Right ventricle myocardium inferior (tissue), 1 donor: ENCODE results near the gene RUBCN. TPM values are rescaled to one million over a fixed set of nuclear protein-coding genes. Genes with fewer than 3 reads are reported as not detected.
A peak's percentile ranks its signal among the peaks of the same experiment; 100 is the strongest.
"Not testable (repeated sequence)": the region's sequence is repeated elsewhere in the genome, so short reads cannot be mapped to it uniquely, and the experiment has no call there.

Experiments used
- ATAC-seq: fragments of 200-7000 bp; cut with Tn5 transposase; one replicate; pipeline ENCODE4 v1.9.1; 2020; ENCODE audit warnings: mild to moderate bottlenecking, moderate library complexity
- DNase-seq: peaks from one replicate; pipeline ENCODE4 v3.0.0; 2021; ENCODE audit errors: missing footprints
- intact Hi-C: fragments of 100-400 bp; cut with DNase I; formaldehyde crosslinking; loops from one replicate; pipeline ENCODE4 v1.11.0; 2022
- total RNA-seq: library from RNA; stranded (reverse); fragmentation: NEBNext Ultra II Directional; extraction: Animal tissue kit (Norgen Biotek cat#: 25700); gene quantifications from one replicate; pipeline ENCODE4 v1.2.1, GENCODE V29; 2021
- donor health status: DM: no; HTN: yes; CAD: no; lungs with severe emphysema.

The RUBCN gene
- total RNA-seq, 1 donor from 2014 or later: 19.3 TPM

DNA sequence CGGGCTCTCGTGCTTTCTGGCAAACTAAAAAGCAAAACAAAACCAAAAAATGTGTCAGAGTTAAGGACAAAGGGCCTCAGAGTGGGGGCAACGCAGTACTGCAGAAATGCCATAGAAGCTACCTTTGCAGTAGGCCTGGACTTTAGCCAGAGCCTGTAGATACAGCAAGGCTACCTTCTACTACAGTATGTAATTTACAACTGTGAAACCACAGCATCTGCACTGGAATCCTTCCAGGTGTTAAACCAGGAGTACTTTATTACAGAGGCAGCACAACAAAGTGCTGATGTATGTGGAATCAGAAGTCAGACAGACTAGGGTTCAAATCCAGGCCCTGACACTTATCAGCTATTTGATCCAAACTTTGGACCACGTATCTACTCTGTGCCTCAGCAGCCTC is 34.9 kb downstream of the RUBCN start:
- intact Hi-C loops: no loop called here

DNA sequence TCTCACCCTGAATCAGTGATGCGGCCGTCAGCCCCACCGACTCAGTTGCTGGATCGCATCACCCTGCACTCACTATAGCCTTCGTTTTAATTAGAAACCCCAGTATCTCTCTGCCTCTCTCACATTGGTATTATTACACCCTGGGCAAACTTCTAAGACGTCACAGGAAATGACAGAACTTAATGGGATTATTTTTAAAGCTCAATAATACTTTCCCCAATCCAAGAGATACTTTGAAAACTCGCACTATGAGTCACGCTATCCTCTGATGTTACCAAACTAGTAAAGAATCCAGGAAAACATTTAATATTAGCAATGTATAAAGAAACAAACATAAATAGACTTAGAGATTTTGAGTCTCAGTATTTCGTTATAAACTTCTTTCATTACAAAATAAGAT is 36.6 kb downstream of the RUBCN start:
- intact Hi-C loops: no loop called here
- DNase-seq (no peak), ATAC-seq (no peak)

More for the DNA sequence above, 34.9 kb downstream of the RUBCN start:
- no peak for ATAC-seq
- DNase-seq: no peak

DNA sequence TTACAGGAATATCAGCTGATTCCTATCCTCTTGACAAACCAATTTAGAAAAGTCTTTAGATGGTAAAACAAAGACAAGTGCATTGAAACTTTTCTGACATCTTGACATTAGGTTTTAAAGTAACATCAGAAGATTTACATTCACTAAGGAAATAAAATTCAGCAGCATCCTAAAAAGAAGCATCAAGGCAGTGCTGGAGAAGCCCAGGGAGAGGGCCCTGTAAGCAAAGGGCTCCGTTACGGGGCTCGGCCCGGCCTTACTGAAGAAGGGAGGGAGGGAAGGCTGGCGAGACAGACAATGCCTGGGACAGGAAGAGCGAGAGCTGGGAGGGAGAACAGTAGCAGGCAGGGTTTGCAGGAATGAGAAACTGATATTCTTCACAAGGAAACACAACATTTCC is 39.3 kb downstream of the RUBCN start:
- no peak for ATAC-seq
- intact Hi-C loops: no loop called here
- no peak for DNase-seq

DNA sequence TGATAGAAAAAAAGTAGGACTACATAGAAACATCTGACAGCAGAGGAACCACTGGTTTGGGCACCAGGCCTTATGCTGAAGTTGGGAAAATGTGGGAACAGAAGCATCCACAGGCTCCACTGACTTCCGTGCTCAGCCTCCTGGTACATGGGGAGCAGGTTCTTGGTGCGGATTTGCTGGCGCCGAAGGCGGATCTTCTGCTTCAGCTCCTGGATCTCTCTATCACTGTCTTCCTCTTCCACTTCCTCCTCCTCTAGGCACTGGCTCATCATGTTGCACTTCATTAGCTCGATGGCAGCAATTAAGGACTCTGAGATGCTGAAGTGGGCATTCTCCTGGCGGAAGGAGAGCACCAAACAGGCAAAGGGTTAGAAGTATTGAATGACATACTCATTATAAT is 42.5 kb downstream of the RUBCN start:
- no peak for ATAC-seq
- DNase-seq: no peak
- intact Hi-C loops: no loop called here

DNA sequence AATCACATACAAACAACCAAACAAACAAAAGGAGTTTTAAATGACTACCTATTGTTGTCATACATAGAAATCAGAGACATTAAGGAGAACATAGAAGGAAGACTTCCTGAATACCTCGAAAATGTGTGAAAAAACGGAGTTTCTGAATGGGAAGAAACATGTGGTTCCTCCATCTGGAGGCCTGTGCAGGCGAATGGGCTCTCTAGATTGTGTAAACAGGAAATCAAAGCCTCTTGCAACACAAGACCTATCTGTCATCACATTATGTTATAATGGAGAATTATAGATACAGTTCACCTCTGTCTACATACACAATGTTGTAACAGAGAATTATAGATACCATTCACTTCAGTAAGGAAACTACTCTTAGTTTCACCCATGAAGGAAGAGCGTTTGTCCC is 44.1 kb downstream of the RUBCN start:
- DNase-seq: no peak
- ATAC-seq: peak; percentile 31
- intact Hi-C loops: no loop called here

DNA sequence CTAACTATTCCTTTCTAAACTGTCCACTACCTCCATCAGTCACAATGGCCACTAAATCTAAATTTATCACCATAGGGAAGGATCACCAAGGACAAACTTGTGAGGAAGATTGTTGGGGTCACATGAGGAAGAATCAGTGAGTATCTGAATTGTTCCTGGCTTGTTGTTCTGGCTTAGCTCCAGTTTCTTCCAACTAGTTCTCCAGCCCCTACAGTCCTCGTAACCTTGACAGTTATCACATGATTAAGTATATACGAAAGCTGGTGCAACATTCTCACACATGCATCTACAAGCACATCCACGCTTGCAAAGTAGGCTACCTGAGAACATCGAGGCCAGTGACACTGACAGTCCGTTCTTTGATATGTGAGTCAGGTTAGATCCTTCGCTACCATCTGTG is 46.0 kb downstream of the RUBCN start:
- DNase-seq (no peak), ATAC-seq (peak; percentile 52)
- intact Hi-C loops: no loop called here

DNA sequence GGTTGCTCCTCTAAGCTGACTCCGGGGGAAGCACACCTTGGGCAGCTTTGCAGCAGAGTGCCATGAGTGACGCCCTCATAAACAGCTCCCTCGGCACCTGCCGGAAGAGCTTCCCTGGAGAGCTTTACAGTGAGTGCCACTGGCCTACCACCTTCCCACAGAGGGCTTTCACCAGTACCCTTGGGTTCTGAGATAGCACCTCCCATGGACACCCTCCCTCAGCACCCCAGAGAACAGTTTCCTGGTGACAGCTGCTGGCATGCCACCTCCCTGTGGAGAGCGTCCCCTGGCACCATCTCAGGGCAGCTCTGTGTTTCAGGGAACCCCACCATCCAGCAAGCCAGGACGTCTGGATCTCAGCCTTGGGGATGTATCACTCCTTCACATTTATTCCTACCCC is 49.1 kb downstream of the RUBCN start:
- intact Hi-C loops: no loop called here
- DNase-seq (no peak), ATAC-seq (peak; percentile 26)

DNA sequence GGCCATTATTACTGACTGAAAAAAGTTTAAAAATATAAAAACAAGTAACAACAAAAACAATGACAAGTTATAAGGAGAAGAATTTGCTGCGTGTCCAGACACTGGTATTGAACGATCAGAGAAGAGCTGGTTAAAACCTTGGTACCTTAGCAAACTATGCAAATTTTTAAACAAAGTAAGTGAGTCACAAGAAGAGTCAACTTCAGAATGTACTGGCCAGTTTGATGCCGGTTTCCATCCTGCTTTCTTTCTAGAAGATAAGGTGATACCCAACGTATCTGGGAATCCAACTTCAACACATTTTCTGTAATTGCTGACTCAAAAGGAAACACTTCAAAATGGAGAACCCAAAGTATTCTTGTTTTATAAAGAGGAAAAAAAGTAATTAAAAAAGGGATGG is 49.8 kb downstream of the RUBCN start:
- ATAC-seq: no peak
- intact Hi-C loops: no loop called here

DNA sequence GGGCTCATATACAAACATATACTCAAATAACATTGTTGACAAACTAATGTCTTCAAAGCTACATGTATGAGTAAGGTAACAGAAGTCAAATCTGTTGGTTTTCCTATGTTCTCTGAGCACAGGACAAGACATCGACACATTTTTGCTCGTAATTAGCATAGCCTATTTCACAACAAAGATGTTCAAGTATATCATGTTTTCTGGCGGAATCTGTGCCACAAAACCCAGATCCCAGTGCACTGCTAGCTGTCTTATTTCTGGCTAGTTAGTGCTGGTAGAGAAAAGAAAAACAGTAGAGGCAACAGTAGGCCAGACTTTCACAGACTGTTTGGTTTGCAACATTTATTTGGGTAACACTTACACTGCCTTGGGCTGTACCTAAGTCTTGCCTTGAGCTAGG is 51.2 kb downstream of the RUBCN start:
- DNase-seq (no peak), ATAC-seq (no peak)
- intact Hi-C loops: no loop called here

More for the DNA sequence above, 49.8 kb downstream of the RUBCN start:
- no peak for DNase-seq

DNA sequence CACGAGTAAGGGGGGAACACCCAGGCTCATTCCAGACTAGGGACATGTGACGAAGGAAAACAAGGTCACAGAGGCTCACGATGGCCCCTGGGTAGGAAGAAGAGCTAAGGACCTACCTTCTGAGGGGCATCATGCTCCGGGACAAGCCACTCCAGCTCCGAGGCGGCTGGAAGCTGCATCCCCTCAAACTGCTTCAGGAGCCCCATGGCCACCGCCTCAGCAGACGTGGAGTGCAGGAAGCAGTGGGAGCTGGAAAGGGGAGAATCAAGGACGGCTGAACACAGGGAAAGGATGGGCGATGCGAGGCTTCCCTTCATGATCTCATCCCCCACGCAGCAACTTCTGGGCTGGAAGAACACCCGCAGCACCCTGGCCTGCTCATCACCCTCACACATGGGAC is 53.5 kb downstream of the RUBCN start:
- intact Hi-C loops: no loop called here
- ATAC-seq (no peak), DNase-seq (no peak)

DNA sequence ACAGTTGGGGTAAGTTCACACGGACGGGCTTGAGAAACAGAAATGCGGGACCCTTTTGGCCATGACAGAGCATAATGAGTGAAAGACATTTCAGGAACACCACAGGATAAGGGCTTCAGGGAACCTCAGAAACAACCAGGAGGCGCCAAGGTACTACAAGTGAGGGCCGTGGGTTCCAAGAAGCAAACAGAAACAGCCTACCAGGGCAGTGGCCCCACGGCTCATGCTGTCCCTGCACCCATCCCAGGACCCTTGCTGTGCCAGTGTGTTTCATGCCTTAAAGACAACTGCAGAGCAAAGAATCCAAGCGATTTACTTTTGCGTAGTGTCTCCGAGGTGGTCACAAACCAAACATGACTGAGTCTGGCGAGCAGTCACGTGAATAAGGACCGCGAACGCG is 54.0 kb downstream of the RUBCN start:
- no peak for ATAC-seq
- DNase-seq: no peak
- intact Hi-C loops: no loop called here

DNA sequence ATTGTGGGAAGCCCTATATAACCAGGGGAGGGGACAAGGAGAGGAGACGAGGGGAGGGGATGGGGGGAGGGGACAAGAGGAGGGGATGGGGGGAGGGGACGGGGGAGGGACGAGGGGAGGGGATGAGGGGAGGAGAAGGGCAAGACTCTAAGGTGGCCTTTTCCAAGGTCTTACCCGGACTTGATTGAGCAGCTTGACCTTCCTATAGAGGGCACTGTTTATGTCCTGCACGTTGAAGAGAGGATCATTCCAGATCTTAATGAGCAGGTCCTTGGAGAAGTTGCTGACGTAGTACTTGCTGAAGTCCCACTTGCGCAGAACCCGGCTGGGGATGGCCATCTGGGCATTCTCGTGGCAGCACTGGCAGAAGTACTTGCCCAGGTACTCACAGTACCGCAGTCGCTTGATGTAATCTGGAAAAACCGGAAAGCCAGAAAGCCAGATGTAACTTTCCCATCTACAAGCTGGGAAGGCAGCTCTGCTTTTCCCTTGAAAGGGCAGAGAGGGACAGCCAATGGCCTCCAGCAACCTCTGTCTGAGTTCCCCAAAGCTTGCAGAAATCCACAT is 55.7 kb downstream of the RUBCN start:
- ATAC-seq (no peak), DNase-seq (no peak)
- intact Hi-C loops: no loop called here

DNA sequence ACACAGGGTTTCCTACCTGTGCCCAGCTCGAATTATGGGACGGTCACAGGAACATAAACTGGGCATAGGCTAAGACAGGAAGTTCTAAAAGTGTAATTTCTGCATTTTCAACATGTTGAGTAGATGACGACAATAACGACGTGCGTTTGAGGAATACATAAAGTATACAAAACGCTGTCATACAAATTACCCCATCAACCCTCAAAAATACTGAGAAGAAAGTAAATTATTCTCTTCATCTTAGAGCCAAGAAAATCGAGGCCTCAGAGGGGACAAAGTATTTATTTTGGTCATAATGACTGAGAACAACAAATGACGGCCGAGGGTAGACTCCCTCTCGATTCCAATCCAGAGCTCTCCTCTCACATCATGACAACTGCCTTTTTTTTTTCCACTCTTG is 60.8 kb downstream of the RUBCN start:
- no peak for DNase-seq
- no peak for ATAC-seq
- intact Hi-C loops: no loop called here

DNA sequence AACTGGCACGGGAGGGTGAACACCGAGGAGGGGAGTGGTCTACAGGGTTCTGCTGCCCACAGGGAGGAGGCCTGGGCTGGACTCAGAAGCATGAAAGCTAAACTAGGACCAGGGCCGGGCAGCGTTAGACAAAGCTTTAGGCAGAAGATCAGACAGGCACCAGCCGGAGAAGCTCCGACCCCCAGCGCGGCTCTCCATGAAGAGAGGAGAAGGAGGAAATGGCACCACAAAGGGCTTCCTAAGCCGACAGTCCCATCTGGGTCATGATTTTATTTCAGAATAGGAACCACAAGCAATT is 61.2 kb downstream of the RUBCN start:
- DNase-seq (no peak), ATAC-seq (no peak)
- intact Hi-C loops: no loop called here

DNA sequence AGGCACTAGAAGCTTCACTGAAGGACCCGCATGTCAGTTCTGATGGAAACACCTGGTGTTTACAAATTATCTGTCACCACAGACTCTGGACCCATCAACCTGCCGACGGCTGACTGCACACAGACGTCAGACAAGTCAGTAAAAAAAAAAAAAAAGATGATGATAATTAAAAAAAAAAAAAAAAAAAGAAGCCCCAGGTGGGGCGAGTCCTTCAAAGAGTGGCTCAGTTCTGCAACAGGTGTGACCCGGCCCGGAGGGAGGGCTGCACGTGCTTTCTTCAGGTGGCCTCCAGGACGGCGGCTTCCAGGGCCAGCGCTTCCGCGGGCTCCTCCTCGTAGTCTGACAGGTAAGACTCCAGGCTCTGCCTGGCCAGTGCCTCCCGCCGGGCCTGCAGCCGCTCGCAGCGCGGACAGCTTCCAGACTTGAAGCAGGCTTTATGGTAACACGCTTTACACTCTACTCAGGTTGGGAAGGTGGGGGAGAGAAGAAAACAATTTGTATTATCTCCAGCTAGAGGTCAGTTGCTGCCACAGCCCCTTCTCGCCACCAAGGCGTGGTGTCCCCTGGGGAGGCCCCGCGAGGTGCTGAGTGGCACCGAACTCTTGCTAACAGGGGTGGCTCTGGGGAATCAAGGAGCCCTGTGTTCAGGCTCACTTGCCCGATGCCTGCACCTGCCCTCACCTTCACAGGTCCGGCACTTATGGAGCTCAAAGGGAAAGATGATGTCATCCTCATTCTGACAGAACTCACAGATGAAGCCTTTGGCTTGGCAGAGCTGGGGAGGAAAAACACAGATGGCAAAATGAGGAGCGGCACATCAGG is 61.8 kb downstream of the RUBCN start:
- no peak for DNase-seq
- ATAC-seq: peak; percentile 13
- intact Hi-C loops: no loop called here

DNA sequence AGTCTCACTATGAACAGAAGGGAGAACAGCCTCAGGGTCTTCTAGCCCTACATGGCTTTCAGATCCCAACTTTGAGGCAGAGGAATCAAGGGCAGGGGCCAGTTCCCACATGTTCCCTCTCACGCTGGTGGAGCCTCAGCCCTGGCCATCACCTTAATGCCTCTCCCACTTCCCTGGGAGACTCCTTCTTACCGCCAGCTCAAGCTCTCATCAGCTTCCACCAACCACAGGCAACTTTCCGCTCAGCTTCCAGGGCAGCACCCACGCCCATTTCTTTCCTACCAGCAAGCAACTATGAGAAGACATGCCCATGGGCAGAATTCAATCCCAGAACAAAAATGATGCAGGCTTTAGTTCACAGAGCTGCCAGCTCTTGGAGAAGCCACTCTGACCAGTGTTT is 63.5 kb downstream of the RUBCN start:
- intact Hi-C loops: no loop called here
- ATAC-seq (no peak), DNase-seq (no peak)

DNA sequence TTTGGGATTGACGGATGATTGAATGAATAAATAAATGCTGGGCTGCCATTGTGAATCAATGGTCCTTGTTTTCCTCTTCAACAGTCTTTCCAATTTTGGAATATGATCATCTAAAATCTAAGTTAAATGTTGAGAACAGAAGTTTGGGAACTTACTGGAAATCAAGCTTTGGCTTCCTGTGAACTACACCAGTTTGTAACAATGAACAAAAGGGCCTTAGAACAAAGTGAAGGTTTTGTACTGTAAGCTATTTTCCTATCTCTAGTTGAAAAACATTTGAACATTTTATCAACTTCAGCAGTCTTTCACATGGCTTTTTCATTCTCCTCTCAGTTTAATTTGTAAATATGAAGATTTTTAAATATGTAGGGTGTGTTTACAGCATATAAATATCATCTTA is 66.3 kb downstream of the RUBCN start:
- intact Hi-C loops: no loop called here
- no peak for ATAC-seq

DNA sequence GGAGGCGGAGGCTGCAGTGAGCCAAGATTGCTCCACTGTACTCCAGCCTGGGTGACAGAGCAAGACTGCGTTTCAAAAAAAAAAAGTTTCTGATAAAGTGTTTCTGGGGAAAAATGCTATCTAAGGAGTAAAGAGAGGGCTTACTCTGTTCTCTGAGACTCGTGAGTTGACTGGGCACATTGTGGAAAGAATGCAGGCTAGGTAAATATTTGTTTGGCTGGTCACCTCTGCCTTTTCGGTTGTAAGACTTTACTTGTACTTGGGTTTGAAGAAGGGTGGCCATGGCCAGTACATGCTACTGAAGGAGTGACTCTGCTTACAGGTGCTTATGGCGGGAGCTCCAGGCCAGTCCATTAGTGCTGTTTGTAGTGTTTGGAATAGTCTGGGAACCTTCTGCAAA is 68.7 kb downstream of the RUBCN start:
- no peak for ATAC-seq
- intact Hi-C loops: no loop called here

More for the DNA sequence above, 66.3 kb downstream of the RUBCN start:
- DNase-seq: no peak

DNA sequence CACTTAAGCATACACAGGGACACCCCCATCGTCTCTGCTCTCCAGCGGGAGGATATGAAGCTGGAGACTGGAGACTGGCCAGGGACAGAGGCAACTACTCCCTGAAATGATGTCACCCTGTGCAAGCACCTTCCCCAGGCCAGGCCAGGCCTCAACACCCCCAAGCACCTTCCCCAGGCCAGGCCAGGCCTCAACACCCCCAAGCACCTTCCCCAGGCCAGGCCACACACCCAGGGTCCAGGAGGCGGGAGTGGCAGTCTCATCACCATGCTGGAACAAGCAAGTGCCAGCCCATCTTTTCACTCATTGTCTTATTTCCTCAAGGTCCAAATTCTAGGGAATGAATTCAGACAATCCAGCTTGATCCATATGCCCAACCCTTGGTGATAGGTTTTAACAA is 69.4 kb downstream of the RUBCN start:
- DNase-seq, ATAC-seq, intact Hi-C loops: not testable (repeated sequence)

More for the DNA sequence above, 68.7 kb downstream of the RUBCN start:
- no peak for DNase-seq

DNA sequence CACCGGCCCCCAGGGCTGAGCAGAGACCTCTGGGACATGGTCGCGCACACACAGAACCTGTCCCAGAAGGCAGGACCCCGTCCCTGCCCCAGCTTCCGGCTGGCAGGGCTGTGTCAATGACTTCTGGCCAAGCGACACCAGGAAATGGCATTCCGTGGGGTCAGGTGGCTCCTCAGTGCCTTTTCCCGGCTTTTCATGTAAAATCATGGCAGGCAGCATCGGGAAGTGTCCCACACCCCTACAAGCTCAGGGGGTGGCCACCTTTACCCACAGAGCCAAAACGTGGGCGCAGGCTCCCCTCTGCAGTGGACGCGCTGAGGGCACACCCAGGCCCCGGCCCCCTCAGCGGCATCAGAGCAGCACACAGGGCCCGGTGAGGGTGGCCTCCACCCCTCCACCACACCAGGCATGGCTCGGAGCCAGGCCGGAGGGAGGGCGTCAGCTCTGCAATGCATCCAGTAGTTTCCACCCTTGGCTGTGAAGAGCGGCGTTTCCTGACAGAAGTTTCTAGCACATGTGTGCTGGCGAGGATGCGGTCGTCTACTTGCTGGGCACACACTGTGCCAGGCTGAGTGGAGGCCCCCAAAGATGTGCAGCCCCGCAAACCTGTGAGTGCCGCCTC is 70.4 kb downstream of the RUBCN start:
- ATAC-seq, intact Hi-C loops, DNase-seq: not testable (repeated sequence)
